ENCODE results near the gene TMEM271.

TMEM271 gene, protein sequence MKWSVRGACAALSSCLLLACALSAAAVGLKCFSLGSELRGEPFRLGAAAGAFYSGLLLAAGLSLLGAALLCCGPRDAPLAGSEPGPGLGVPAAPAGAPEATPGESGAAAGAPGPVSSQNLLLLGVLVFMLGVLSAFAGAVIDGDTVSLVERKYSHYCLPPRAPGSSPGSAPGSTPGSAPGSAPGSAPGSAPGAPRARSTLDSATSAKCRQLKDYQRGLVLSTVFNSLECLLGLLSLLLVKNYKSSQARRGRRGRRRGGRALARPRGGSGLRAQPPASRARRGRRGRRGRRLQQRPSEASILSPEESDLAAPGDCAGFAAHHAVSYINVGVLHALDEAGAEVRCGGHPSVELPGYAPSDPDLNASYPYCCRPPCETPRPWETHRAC

DNA sequence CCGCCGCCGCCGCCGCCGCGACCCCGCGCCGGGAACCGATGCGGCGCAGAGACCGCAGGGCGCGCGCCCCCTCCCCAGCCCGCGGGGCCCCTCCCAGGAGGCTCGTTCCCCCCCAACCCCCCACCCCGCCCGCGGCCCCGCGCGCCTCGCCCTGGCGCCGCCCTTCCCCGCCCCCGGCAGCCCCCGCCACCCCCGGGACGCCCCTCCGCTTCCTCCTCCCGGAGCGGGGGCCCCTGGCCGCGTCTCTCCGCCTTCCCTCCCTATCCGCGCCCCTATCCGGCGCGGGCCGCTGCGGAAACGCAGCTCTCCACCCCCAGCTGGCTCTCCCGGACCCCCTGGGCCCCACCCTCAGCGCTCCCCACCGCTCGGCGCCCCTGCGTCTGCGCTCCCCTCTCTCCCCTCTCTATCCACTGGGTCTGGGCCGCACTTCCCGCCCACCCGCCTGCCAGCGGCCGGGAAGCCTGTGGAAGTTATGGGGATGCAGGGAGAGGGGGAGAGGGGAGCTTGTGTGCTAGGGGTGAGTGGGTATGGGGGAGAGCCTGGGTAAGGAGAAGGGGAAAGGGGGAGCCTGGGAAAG is at the start of gene TMEM271:
Gene TMEM271 (minus strand): TSS at position 51 of the 577 bp plus-strand sequence. CDS start 233 bp downstream, outside the sequence.
- DNase-seq: no peak

GRCh38 chr4:625631-626161 is 49.6 kb upstream of the TMEM271 start:
- DNase-seq: no peak

- DNase-seq: no peak
Measured at GRCh38 chr4:624705-625590, 48.9 kb upstream of the TMEM271 start, which contains the start of gene PDE6B. TSS of gene PDE6B (plus strand) at chr4:625573. CDS start at chr4:625627, 54 bp downstream.

DNA sequence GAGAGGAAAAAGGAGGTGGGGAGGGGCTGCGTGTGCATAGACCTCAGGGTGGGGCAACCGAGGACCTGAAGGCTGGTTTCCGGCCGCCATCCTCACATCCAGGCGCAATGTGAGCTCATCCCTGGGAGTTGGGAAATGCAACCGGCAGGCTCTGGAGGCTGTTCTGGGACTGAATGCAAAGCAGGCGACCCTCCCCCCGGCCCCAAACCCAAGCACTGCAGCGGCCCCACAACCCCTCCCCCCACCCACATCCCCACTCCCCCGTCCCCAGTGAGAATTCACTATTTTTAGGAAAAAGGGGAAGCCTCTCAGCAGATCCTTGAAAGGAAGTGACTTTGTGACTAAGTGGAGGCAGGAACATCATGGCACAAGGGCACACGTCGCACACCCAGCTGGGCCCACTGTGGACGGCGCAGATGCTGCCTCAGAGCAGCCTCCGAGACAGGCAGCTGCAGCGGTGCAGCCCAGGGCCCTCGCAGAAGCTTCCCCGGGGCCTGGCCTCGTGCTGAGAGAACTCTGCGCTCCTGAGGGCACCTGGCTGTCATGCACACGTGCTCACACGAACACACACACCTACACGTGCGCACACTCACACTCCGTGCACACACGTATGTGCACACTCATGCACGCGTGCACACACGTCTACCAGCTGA is 47.9 kb upstream of the TMEM271 start:
- DNase-seq: no peak

DNA sequence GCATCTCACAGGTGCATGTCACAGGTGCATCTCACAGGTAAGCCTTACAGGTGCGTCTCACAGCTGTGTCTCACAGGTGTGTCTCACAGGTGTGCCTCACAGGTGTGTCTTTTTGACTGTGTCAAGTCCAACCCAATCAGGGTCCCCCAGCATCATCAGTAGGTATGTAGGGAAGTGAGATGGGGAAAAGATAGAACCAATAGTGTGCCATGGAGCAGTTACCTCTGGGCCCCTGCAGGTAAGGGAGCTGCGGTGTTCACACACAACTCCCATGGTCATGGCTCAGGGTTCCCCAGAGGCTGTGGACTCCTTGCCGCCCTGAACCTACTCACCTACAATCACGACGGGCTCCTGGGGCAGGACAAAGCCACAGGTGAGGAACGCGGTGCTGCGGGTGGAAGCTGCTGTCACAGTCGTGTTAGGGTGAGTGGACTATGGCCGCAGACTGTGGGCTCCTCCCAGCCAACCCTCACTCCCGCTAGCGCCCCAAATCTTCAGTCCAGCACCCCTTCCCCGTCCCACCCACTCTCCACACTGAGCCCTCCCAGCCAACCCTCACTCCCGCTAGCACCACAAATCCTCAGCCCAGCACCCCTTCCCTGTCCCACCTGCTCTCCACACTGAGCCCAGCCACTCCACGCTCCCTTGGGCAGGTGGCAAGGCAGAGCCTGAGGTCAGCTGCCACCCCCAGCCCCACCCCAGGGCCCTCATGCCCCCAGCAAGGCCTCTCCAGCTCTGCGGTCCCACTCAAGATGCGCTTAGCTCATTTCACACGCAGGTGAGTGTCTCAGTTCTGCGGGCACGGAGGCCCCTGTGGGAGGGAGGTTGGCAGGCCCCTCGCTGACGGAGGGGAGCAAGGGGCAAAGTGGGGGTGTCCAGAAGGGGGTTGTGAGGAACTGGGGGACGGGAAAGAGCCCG is 47.2 kb upstream of the TMEM271 start:
- no peak for DNase-seq

DNA sequence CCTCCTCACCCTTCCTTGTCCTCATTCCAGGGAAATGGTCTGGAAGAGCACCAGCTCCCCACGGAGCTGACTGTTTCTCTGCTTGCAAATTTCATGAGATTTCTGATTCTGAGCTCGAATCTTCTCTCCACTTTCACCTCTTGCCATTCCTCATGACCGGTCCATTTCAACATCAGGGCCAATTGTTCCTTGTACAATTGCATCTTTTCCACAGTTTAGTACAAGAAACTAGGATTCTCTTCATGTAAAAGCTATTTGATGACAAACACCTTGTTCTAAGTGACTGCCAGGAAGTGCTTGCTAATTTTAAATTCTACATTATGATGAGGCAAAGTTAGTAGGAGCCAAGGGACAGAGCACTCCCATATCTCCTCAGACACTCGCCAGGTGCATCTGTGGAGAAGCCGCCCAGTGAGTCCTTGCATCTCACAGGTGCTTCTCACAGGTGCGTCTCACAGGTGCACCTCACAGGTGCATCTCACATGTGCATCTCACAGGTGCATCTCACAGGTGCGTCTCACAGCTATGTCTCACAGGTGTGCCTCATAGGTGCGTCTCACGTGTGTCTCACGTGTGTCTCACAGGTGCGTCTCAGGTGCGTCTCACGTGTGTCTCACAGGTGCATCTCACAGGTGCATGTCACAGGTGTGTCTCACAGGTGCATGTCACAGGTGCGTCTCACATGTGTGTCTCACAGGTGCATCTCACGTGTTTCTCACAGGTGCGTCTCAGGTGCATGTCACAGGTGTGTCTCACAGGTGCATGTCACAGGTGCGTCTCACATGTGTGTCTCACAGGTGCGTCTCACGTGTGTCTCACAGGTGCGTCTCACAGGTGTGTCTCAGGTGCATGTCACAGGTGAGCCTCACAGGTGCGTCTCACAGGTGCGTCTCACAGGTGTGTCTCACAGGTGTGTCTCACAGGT is 46.2 kb upstream of the TMEM271 start:
- no peak for DNase-seq

- DNase-seq: no peak
Measured at GRCh38 chr4:621296-622070, 45.4 kb upstream of the TMEM271 start.

- DNase-seq: no peak
Measured at GRCh38 chr4:620851-621261, 44.8 kb upstream of the TMEM271 start.

GRCh38 chr4:620201-620600 is 44.1 kb upstream of the TMEM271 start:
- DNase-seq: no peak

DNA sequence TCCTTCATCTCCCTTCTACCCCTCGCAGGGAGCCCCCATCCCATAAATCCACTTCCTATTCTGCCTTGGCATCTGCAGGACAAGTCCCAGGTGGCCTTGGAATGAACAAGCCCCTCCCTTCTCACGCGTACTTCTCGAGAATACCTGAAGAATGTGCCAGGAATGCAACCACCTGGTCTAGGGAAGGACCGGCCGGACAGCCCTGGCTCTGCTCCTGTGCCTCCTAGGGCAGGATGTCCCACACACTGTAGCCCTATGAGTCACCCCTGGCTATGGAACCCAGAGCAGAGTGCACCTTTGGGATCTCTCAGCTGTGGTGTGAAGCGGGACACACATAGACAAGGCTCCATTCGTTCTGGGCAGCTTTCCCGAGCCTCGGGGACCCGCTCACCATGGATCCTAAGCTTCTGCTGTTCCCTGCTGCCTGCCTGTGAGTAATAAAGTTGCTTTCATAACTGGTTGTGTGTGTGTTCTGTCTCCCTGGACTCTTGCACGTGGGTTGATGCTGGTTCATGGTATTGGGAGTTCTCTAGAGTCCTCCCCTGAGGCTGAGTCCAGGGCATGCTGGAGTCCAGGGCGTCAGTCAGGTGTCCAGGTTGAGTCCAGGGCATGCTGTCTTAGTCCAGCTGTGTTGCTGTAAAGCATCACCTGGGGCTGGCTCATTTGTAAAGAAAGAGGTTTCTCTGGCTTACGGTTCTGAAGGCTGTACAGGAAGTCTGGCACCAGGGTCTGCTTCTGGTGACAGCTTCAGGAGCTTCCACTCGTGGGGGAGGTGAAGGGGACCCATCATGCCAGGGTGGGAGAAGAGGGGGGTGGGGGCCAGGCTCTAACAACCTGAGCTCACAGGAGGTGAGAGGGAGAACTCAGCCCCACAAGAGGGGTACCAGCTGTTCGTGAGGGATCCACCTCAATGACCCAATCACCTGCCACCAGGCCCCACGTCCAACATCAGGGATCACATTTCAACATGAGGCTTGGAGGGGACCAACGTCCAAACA is 41.8 kb upstream of the TMEM271 start:
- DNase-seq: no peak

DNA sequence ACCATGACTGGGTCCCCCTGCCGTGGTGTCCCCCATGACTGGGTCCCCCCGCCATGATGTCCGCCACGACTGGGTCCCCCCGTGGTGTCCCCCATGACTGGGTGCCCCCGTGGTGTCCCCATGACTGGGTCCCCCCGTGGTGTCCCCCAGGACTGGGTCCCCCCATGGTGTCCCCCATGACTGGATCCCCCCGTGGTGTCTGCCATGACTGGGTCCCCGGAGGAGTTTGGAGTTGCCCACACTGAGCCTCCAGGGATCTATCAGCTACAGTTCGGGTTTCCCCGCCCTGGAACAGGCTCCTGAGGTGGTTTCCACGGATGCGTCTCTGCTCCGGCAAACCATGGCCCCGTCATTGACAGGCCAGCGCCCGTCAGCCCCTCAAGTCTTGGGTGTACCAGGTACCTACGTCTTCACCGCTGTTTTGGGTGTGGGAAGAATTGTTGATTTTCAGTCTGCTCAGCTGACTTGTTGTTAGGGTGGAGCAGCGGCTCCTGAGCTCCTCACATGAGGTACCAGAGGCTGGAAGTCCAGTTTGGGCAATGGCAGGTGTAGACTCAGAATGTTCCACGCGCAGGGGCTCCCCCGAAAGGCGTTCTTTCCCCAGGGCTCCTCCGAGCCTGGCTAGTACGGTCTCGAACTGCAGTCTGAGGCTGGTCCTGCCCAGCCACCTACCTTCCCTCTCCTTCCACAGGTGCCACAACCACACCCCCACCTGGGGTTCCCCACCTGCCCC is 41.0 kb upstream of the TMEM271 start:
- DNase-seq: no peak

DNA sequence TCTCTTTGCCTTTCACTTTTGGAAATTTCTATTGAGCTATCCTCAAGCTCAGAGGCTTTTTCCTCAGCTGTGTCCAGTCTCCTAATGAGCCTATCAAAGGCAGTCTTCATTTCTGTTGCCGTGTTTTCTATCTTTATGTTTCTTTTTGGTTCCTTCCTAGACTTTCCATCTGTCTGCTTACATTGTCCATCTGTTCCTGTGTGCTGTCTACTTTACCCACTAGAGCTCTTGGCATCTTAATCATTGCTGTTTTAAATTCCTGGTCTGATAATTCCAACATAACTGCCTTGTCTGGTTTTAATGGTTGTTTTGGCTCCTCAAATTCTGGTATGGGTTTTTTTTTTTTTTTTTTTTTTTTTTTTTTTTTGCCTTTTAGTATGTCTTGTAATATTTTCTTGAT is 40.0 kb upstream of the TMEM271 start:
- DNase-seq: no peak

DNA sequence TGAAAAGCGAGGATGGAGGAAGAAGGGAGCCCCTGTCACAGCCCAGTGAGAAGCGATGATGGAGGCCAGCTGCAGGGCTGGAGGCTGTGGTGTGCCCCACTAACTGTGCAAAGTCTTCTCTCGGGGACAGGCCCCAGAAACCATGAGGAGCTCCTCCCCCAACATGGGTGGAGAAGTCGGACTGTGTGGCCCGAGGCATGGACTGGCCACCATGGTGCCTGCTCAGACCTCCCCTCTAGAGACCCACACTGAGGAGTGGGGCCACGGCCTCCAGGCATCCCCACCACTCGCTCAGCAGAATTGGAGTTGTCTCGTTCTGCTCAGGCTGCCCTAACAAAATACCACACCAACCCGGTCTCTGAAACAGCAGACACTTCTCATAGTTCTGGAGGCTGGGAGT is 37.0 kb upstream of the TMEM271 start:
- DNase-seq: no peak

DNA sequence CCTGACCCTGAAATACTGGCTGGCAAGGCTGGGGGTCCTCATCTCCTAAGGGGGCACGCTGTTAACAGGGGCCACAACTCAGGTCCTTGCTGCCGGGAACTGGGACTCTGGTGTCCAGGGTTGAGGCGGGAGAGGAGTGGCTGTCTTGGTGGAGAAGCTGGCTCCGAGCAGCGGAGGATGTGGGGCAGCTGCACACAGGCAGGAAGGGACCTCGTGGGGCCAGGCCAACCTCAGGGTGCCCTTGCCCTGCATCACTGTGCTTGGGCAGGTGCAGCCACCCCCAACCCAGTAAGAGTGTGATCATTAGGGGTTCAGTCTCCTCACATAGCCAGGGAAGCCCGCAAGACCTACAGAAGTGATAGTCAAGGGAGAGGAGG is 36.6 kb upstream of the TMEM271 start:
- DNase-seq: no peak

DNA sequence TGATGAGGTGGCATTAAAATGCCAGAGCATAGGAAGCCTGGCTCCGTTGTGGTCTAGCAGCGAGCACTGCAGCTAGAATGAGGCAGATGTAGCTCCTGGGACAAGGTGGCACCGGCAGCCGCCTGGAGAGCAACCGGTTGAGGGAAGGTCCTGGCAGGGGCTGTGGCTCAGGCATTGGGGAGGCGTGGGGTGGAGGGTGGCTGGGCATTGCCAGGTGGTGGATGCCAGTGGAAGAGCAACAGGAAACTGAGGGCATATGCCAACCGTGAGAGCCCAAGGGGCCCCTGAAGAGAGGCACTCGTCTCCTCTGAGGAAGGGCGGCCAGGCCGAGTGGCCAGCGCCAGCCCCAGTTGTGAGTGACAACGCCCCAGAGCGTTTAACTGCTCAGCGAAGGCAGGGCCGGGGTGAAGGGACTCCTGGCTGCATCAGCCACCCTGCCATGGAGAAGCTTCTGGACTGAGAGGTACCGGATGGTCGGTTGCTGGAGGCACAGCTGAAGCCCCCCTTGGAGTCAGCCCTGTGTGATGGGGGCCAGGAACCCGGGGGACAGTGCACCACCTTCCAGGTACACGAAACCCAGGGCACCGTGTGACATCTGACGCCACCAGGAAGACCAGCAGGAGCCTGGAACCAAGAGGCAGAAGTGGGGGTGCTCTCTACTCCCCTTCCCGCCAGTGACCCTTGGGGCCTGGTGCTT is 36.1 kb upstream of the TMEM271 start:
- no peak for DNase-seq

GRCh38 chr4:610411-611261 is 34.5 kb upstream of the TMEM271 start:
- DNase-seq: no peak
